NOMO-1 treated with dmso at 0.1 percent for 144 hours (cell line): ENCODE results near the gene TSPAN11.
"Not testable (repeated sequence)": the region's sequence is repeated elsewhere in the genome, so short reads cannot be mapped to it uniquely, and the experiment has no call there.

ENCODE experiments used
- DNase-seq: peaks from one replicate; lab custom pipeline; 2025; ENCODE audit not compliant: unreplicated experiment; lab: John Stamatoyannopoulos, UW

The TSPAN11 gene

DNA sequence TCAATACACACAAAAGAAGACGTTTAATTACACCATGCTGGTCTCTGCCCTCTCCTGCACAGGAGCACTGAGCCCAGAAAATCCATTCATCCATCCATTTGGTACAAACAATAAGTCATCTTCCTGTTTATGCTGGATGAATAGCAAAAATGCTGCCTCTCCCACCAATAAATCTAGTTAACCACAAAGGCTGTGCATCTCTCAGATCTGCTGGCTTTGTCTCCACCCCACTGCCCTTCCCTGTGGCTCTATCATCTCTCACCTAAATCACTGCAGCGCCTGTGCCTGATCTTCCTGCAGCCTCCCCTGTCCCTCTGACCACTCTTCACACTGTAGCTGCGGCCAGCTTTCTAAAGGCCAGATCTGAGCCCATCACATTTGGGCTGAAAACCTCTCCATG, 74.2 kb downstream of the TSPAN11 start:
- no peak for DNase-seq

GRCh38 chr12:31001581-31002360, 75.2 kb downstream of the TSPAN11 start:
- no peak for DNase-seq

GRCh38 chr12:31002361-31002725, 75.8 kb downstream of the TSPAN11 start:
- no peak for DNase-seq

- no peak for DNase-seq
Observed at GRCh38 chr12:31002999-31003398, 76.5 kb downstream of the TSPAN11 start.

DNA sequence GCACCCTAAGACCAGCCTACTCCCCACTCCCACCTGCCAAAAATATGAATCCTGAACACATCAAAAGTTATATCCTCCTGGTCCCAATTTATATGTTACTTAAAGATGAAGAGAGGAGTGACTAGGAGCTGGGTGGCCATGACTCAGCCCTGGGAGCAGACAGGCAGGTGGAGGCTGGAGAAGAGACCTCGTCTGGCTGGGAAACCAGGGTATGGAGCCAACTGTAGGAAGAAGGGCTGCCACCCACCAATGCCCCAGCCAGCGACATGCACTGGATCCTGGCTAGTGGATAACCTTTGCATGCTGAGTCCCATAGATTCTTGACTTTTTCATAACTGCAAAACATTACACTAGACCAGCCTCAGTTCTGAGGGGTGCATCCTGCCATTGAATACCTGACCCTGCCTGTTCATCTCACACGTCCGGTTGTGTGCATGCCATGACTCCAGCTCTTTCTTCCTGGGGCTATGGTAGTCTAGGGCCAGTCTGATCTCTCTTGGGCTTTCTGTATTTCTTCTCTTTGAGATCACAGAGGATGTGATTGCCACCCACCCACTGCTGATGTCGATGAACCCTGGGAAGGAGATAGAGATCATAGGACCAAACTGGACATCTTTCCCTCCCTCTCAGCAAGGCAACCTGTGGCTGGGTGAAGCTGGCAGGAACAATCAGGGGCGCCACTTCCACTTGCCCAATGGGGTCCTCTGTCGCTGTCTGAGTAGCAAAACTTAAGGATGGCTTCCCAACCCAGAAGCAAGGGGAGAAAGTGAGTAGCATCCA, 77.5 kb downstream of the TSPAN11 start:
- no peak for DNase-seq

GRCh38 chr12:31004666-31005065, 78.1 kb downstream of the TSPAN11 start:
- no peak for DNase-seq

DNA sequence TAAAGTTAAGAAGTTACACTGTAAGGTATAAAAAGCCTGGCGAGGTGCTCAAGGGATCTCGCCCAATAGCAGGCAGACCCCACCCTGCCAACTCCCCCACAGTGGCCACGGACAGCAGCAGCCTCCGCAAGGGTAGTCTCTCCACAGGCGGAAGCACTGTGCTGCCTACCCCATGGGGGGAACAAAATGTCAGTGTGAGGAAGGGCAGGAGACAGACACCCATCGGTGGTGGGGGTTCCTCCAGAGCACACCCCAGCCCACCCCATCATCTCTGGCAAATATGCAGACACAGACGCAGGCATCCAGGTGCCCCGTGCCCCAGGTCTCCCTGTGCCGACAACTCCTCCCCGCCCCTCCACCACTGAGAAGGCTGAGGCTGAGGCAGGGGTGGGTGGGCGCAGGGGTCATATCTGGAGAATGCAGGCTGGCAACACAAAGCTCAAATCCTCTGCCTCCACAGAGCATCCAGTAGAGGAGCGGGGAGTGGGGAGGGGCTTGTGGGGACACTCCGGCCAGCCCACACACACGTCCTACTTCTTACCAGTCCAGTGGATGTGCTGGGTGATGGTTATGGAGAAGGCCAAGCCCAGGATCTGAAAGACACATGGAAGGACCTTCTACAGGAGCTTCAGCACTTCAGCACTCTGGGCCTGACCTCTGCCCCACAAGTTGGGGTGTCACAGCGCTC, 78.9 kb downstream of the TSPAN11 start:
- DNase-seq = no peak

GRCh38 chr12:31005944-31006361, 79.4 kb downstream of the TSPAN11 start:
- DNase-seq = no peak

GRCh38 chr12:31006416-31007152, 80.0 kb downstream of the TSPAN11 start:
- DNase-seq = no peak

DNA sequence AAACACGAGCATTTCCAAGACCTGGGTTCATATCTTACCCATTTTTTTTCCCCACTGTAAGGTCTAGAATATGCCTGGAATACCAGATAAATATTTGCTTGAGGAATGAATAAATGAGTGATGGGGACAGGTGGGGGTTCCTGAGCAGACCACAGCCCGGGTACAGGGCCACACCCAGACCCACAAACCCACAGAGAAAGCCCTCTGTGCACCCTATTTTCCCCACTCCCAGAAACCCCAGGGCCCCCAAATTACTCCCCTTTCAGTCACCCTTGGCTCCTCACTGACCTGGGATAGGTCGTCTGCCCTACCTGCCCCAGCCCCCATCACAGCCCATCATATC, 80.6 kb downstream of the TSPAN11 start:
- DNase-seq = no peak

GRCh38 chr12:31007636-31008175, 81.2 kb downstream of the TSPAN11 start:
- DNase-seq = no peak

DNA sequence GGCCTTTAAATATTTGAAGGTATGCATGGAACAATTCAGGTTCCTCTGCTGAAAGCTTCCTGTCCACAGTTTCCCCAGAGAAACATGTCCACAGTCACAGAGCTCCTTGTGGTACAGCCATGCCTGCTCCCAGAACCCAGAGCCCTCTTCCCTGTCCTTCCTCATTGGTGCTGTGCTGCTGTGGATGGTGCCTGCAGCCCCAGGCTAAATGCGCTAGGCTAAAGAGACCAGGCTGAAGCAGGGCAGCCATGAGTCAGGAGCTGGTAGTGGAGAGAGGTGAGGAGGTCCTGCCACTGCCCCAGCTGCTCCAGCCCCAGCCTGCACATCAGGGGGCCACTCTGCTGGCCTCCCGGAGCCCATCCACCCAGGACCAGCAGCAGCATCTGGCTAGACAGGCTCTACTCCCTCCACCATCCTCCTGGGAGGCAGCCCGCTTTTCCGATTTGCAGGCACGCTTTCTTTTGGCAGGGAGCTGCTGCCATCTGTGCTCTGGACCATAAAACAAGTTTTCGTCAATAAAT, 81.8 kb downstream of the TSPAN11 start:
- DNase-seq = no peak

- no peak for DNase-seq
Observed at GRCh38 chr12:31008961-31009840, 82.7 kb downstream of the TSPAN11 start.

DNA sequence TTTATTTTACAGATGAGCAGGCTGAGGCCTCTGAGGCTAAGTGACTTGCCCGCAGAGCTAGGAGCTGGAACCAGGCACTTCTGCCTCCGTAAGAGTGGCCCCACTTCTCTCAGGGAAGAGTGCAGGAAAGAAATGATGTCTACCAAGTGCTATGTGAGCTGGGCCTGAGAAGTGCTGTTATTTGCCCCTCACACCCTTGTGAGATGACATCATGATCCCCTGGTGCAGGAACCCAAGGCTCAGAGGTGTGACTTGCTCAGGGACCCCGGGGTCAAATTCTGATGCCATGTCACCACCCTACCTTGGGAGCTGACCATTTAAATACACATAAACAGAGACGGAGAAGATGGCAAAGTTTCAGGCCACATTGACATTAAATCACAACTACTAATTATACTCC, 83.4 kb downstream of the TSPAN11 start:
- no peak for DNase-seq

DNA sequence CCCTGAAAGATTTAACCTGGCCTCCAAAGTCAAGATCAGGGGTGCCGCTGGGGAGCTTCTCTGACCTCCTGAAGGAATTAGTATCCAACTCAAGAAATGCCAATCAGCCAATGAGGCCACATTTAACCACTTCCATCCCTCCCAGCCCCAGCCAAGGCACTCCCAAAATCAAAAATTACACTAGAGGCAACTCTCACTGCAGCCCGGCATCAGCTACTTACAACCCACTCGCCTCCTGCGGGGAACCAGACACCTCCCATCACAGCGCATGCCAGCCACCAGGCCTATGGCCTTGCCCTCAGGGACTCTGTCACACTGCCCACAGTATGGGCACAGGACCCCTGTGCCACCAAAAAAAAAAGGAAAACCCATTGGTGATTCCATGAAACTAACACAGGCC, 84.8 kb downstream of the TSPAN11 start:
- DNase-seq = no peak

GRCh38 chr12:31011746-31012566, 85.4 kb downstream of the TSPAN11 start:
- DNase-seq = no peak

- not testable (repeated sequence) for DNase-seq
Observed at GRCh38 chr12:31012567-31012891, 86.0 kb downstream of the TSPAN11 start.

GRCh38 chr12:31015215-31015614, 88.7 kb downstream of the TSPAN11 start:
- no peak for DNase-seq

DNA sequence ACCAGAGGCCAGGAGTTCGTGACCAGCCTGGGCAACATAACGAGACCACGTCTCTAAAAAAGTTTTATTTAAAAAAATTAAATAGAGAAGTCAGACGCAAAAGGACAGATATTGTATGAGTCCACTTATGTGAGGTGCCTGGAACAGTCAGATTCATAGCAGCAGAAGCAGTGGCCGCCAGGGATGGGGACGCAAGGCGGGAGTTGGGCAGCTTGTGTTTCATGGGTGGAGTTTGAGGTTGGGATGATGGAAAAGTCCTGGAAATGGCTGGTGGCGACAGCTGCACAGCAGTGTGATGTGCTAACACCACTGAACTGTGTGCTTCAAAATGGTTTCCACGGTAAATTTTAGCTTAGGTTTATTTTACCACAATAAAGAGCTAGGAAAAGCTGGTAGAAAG, 89.5 kb downstream of the TSPAN11 start:
- DNase-seq = no peak
